ENCODE results near the gene MAN1A1. TPM values are rescaled to one million over a fixed set of nuclear protein-coding genes. Genes with fewer than 3 reads are reported as not detected.

The MAN1A1 gene
- total RNA-seq, 2 donors from 2014 or later = 17.9 to 27.9 TPM

- H3K9me3 ChIP-seq = no peaks in the 10 kb centered on the region
- no peak for DNase-seq (ENCODE audit: low spot score)
- H3K4me3 ChIP-seq = no peak overlapping the region
- no peaks in the 10 kb centered on the region for H3K36me3 ChIP-seq
- intact Hi-C loops (cut with DNase I) = loop anchor here (10.0 kb wide), 1 partner anchor 631 kb away; no protein-coding TSS in a partner anchor
- H3K4me1 ChIP-seq (replicated peaks) = no peaks in the 10 kb centered on the region
- H3K27ac ChIP-seq = no peak overlapping the region
- H3K27me3 ChIP-seq (replicated peaks; ENCODE audit: insufficient read depth) = no peaks in the 10 kb centered on the region
- TF ChIP-seq POLR2A (IDR thresholded peaks at IDR 0.05) = no peak
- TF ChIP-seq POLR2AphosphoS5 (IDR thresholded peaks at IDR 0.05) = no peak
- no peak for TF ChIP-seq CTCF (IDR thresholded peaks at IDR 0.05)
- 82% methylated on average over 5 of the region's 5 CpGs for WGBS
These were observed 5.9 kb downstream of the MAN1A1 start for GRCh38 chr6:119343573-119344146.

GRCh38 chr6:119343167-119343566 lies 6.4 kb downstream of the MAN1A1 start:
- H3K27ac ChIP-seq = no peak overlapping the region
- WGBS = 71% methylated on average over 4 of the region's 4 CpGs
- H3K9me3 ChIP-seq = no peaks in the 10 kb centered on the region
- H3K4me1 ChIP-seq (replicated peaks) = no peaks in the 10 kb centered on the region
- no peaks in the 10 kb centered on the region for H3K27me3 ChIP-seq (replicated peaks; ENCODE audit: insufficient read depth)
- intact Hi-C loops (cut with DNase I) = loop anchor here (10.0 kb wide), 1 partner anchor 632 kb away; no protein-coding TSS in a partner anchor
- no peak for DNase-seq (ENCODE audit: low spot score)
- H3K36me3 ChIP-seq = no peaks in the 10 kb centered on the region
- TF ChIP-seq POLR2A (IDR thresholded peaks at IDR 0.05) (no peak), CTCF (IDR thresholded peaks at IDR 0.05) (no peak), POLR2AphosphoS5 (IDR thresholded peaks at IDR 0.05) (no peak)
- H3K4me3 ChIP-seq = no peak overlapping the region

GRCh38 chr6:119342430-119342829 lies 7.1 kb downstream of the MAN1A1 start:
- Histone ChIP-seq H3K27me3 (replicated peaks; ENCODE audit: insufficient read depth) (no peaks in the 10 kb centered on the region), H3K4me1 (replicated peaks) (no peaks in the 10 kb centered on the region), H3K27ac (no peak overlapping the region), H3K4me3 (no peak overlapping the region), H3K36me3 (no peaks in the 10 kb centered on the region), H3K9me3 (no peaks in the 10 kb centered on the region)
- intact Hi-C loops (cut with DNase I) = loop anchor here (10.0 kb wide), 1 partner anchor 632 kb away; no protein-coding TSS in a partner anchor
- no peak for DNase-seq (ENCODE audit: low spot score)
- no peak for TF ChIP-seq CTCF (IDR thresholded peaks at IDR 0.05)
- TF ChIP-seq POLR2A (IDR thresholded peaks at IDR 0.05) = no peak
- TF ChIP-seq POLR2AphosphoS5 (IDR thresholded peaks at IDR 0.05) = no peak
- WGBS = 69% methylated on average over 3 of the region's 3 CpGs

GRCh38 chr6:119340796-119341487 lies 8.6 kb downstream of the MAN1A1 start:
- WGBS = 35% methylated on average over 8 of the region's 8 CpGs
- intact Hi-C loops (cut with DNase I) = loop anchor here (10.0 kb wide), 1 partner anchor 634 kb away; no protein-coding TSS in a partner anchor
- Histone ChIP-seq H3K9me3 (no peaks in the 10 kb centered on the region), H3K4me3 (no peak overlapping the region), H3K27ac (no peak overlapping the region), H3K4me1 (replicated peaks) (no peaks in the 10 kb centered on the region), H3K36me3 (no peaks in the 10 kb centered on the region), H3K27me3 (replicated peaks; ENCODE audit: insufficient read depth) (no peaks in the 10 kb centered on the region)
- no peak for DNase-seq (ENCODE audit: low spot score)
- TF ChIP-seq POLR2A (IDR thresholded peaks at IDR 0.05) = no peak
- no peak for TF ChIP-seq CTCF (IDR thresholded peaks at IDR 0.05)
- no peak for TF ChIP-seq POLR2AphosphoS5 (IDR thresholded peaks at IDR 0.05)

All from prostate gland (tissue), 2 donors.